Esophagus muscularis mucosa (tissue), 3 donors: ENCODE results near the gene PTPRK.

Experiments used
- POLR2A ChIP-seq: fragments of 450-650 bp; IDR thresholded peaks from one replicate; pipeline ENCODE4 v1.6.1; 2017; ENCODE audit warnings: antibody characterized with exemption, moderate library complexity, mild to moderate bottlenecking, low read depth
- POLR2AphosphoS5 ChIP-seq, 2 donors: sonication (generic); formaldehyde crosslinking; IDR thresholded peaks; one replicate each; pipeline ENCODE4 v1.6.1; 2017; ENCODE audit warnings: antibody characterized with exemption in 2 of 2
- TF ChIP-seq, protein P1 (sequence below), 3 experiments: fragments of 200-600 bp in 2 of 3; fragments of 450-650 bp in 1 of 3; sonication (generic) in 2 of 3; IDR thresholded peaks; one replicate each; pipeline ENCODE4 v1.5.1; 2017 to 2019; ENCODE audit warnings: antibody characterized with exemption in 3 of 3, mild to moderate bottlenecking in 2 of 3, moderate library complexity in 1 of 3

DNA sequence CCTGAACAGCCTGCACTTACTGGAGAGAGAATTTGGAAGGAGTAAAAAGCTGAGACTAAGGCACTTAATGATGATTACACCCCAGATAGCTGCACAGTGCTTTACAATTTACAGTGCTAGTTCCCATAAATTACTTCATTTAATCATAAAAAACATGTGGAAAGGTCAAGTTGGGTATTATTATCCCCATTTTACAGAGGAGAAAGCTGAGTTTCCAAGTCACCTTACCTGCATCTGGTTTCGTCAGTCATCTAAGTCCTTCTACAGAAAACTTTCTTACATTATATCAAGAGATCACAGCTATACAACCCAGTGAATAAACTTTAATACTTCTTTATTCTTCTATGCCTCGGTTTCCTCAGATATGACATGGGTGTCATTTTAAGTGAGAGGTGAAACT lies 3.3 kb downstream of the PTPRK start:
- no peak for TF ChIP-seq POLR2A
- TF ChIP-seq, protein P1, sequence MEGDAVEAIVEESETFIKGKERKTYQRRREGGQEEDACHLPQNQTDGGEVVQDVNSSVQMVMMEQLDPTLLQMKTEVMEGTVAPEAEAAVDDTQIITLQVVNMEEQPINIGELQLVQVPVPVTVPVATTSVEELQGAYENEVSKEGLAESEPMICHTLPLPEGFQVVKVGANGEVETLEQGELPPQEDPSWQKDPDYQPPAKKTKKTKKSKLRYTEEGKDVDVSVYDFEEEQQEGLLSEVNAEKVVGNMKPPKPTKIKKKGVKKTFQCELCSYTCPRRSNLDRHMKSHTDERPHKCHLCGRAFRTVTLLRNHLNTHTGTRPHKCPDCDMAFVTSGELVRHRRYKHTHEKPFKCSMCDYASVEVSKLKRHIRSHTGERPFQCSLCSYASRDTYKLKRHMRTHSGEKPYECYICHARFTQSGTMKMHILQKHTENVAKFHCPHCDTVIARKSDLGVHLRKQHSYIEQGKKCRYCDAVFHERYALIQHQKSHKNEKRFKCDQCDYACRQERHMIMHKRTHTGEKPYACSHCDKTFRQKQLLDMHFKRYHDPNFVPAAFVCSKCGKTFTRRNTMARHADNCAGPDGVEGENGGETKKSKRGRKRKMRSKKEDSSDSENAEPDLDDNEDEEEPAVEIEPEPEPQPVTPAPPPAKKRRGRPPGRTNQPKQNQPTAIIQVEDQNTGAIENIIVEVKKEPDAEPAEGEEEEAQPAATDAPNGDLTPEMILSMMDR (IDR thresholded peaks at IDR 0.05) = no peak
- TF ChIP-seq POLR2AphosphoS5 (IDR thresholded peaks at IDR 0.05) = no peak
